ENCODE data around the gene NDUFB1.

DNA sequence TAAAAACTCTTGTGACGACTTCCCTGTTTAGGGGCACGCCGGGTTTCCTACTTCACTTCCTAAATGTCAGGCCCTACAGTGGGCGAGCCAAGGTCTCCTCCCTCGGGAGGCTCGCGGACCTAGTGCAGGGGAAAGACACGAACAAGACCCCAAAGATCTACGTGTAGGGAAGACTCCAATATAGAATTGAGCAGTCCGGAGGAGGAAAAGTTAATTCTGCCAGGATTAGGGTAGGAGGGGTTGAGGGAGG is 15.7 kb downstream of the NDUFB1 start:
- TF ChIP-seq CTCF (IDR thresholded peaks at IDR 0.05): no peak
- TF ChIP-seq POLR2A (IDR thresholded peaks at IDR 0.05): no peak

Measured in heart left ventricle (tissue), 13 donors.